Measurements from ENCODE around the gene IQCF6.

DNA sequence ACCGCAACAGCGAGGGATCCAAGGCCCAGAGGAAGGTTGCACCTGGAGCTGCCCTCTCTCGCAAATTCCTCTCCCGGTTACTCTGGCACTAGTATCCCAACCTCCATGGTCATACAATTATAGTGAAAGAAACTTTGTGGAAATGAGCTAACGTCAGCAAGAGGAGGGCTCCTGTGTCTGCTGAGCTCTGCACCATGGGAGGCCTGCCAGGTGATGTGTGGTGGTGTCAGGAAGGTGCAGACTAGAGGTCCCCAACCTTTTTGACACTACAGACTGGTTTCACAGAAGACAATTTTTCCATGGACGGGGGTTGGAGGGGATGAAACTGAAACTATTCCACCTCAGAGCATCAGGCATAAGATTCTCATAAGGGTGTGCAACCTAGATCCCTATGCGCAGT lies 13.2 kb upstream of the IQCF6 start:
- TF ChIP-seq POLR2A (IDR thresholded peaks at IDR 0.05) (no peak), POLR2AphosphoS5 (IDR thresholded peaks at IDR 0.05) (no peak)

All from prostate gland (tissue), 1 donor.